ENCODE measurements around the gene HNRNPUL1. TPM values are rescaled to one million over a fixed set of nuclear protein-coding genes. Genes with fewer than 3 reads are reported as not detected.

HNRNPUL1 gene
- total RNA-seq, 1 experiment from 2014 or later: 201 TPM

DNA sequence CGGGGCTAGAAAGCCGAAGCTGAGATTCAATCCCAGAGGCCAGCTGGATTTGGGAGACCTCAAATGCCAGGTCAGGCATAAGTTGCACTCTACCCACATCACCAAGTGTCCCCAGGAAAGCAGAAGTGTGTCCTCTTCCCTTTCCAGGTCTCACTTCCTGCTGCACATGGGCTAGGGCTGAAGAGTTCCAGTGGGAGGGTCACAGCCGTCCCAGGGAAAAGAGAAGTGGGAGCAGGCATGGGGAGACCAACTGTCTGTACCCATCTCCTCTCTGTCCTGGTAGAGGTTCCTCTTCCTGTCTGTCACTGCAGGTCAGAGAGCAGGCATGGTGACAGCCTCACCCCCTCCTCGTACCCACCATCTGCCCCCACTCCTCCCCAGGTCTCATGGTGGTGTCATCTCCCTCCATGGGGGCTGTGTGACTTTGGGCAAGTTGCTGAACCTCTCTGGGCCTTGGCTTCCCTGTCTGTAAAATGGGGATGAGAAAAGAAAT is 30.4 kb upstream of the HNRNPUL1 start (continued):
- TF ChIP-seq, protein P1, sequence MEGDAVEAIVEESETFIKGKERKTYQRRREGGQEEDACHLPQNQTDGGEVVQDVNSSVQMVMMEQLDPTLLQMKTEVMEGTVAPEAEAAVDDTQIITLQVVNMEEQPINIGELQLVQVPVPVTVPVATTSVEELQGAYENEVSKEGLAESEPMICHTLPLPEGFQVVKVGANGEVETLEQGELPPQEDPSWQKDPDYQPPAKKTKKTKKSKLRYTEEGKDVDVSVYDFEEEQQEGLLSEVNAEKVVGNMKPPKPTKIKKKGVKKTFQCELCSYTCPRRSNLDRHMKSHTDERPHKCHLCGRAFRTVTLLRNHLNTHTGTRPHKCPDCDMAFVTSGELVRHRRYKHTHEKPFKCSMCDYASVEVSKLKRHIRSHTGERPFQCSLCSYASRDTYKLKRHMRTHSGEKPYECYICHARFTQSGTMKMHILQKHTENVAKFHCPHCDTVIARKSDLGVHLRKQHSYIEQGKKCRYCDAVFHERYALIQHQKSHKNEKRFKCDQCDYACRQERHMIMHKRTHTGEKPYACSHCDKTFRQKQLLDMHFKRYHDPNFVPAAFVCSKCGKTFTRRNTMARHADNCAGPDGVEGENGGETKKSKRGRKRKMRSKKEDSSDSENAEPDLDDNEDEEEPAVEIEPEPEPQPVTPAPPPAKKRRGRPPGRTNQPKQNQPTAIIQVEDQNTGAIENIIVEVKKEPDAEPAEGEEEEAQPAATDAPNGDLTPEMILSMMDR (IDR thresholded peaks at IDR 0.05 in 2 of 3, conservative IDR thresholded peaks at IDR 0.05 in 1 of 3; ENCODE audit: borderline replicate concordance in 1 of 3, insufficient read depth in 1 of 3, low read depth in 2 of 3, low read length in 2 of 3): no peak
- TF ChIP-seq SRF (IDR thresholded peaks at IDR 0.05; ENCODE audit: low read depth) (no peak), ZFX (IDR thresholded peaks at IDR 0.05) (no peak), EZH2phosphoT487 (IDR thresholded peaks at IDR 0.05; ENCODE audit: borderline replicate concordance) (no peak), EGR1 (IDR thresholded peaks at IDR 0.05; ENCODE audit: low read depth) (no peak), RAD21 (IDR thresholded peaks at IDR 0.05; ENCODE audit: low read depth) (no peak), SIN3A (IDR thresholded peaks at IDR 0.05; ENCODE audit: low read depth) (no peak), TCF7L2 (IDR thresholded peaks at IDR 0.05; ENCODE audit: borderline replicate concordance, extremely low read depth, insufficient read depth, insufficient read length) (no peak), ZNF274 (IDR thresholded peaks at IDR 0.05; ENCODE audit: low read depth, low read length) (no peak), YY1 (IDR thresholded peaks at IDR 0.05; ENCODE audit: extremely low read depth, insufficient replicate concordance, low read depth, low read length) (no peak)
- TF ChIP-seq, protein P2, sequence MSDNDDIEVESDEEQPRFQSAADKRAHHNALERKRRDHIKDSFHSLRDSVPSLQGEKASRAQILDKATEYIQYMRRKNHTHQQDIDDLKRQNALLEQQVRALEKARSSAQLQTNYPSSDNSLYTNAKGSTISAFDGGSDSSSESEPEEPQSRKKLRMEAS (IDR thresholded peaks at IDR 0.05): no peak

DNA sequence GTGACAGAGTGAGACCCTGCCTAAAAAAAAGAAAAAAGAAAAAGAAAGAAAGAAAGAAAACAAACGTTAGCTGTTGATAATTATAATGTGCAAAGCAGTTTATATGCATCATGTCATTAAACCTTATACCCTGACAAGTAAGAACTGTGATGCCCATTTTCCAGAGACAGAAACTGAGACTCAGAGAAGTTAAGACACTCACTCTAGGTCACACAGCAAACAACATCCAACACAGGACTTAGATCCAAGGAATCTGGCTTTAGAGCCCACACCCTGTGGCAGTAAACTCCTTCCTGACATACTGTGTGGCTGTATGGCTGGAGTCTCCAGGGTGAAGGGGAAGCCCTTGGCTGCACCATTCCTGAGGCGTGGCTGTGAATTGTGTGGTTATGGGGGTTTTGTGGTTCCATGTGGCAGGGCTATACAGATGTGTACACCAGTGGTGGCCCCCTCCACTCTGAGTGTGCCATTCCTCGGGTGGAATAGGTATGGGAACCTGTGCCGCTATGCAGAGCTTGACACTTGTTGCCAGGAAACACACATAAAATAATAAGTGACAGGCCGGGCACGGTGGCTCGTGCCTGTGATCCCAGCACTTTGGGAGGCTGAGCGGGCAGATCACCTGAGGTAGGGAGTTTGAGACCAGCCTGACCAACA is 29.5 kb upstream of the HNRNPUL1 start:
- CTCF ChIA-PET: no interaction called here
- Histone ChIP-seq H3K27me3 (ENCODE audit: insufficient read depth, low read length) (no peaks in the 10 kb centered on the region), H3K9me3 (ENCODE audit: control insufficient read depth in 1 of 2, insufficient read depth in 1 of 2, low read depth in 1 of 2, low read length in 2 of 2) (no peaks in the 10 kb centered on the region), H2AFZ (ENCODE audit: low read depth, low read length, poor library complexity, severe bottlenecking) (no peak overlapping the region), H3K4me1 (ENCODE audit: control insufficient read depth in 1 of 2, insufficient read depth in 2 of 2, low read length in 2 of 2) (peaks cover 2 to 9% of the 10 kb centered on the region in 2 experiments; a peak in 3 of 4 replicates), H3K36me3 (ENCODE audit: control insufficient read depth in 1 of 2, insufficient read depth in 2 of 2, low read length in 2 of 2) (peaks cover 0 to 33% of the 10 kb centered on the region in 2 experiments; a peak in 2 of 4 replicates), H3K4me2 (ENCODE audit: low read length) (no peak overlapping the region), H3K9ac (ENCODE audit: low read length) (no peak overlapping the region), H3K4me3 (replicated peaks in 1 of 2; ENCODE audit: low read depth in 1 of 2, low read length in 2 of 2) (no peak overlapping the region), H4K20me1 (ENCODE audit: insufficient read depth) (no peaks in the 10 kb centered on the region), H3K9me2 (ENCODE audit: insufficient read depth) (no peaks in the 10 kb centered on the region), H3K27ac (ENCODE audit: low read depth, low read length) (no peak overlapping the region), H3K79me2 (ENCODE audit: insufficient read depth, low read length) (no peaks in the 10 kb centered on the region)
- ATAC-seq (no peak), DNase-seq (ENCODE audit: low read depth, low spot score) (no peak)
- RAD21 ChIA-PET (ENCODE audit: low non-redundant PET in 1 of 2, low total read pairs in 2 of 2, uncharacterized antibody in 2 of 2, unreplicated experiment in 2 of 2): no interaction called here
- POLR2A ChIA-PET: interaction anchor here (1.2 kb wide), 1 partner anchor 10 kb away, joined by 3 read pairs; no protein-coding TSS in a partner anchor
- intact Hi-C loops (cut with micrococcal nuclease): no loop called here
- BruUV-seq (replicated peaks): no TSS peak
- TF ChIP-seq, protein P2 (IDR thresholded peaks at IDR 0.05): no peak
- TF ChIP-seq TCF7L2 (IDR thresholded peaks at IDR 0.05; ENCODE audit: borderline replicate concordance, extremely low read depth, insufficient read depth, insufficient read length) (no peak), POLR2A (IDR thresholded peaks at IDR 0.05; ENCODE audit: borderline replicate concordance, extremely low read depth, insufficient read depth, insufficient read length) (no peak), EGR1 (IDR thresholded peaks at IDR 0.05; ENCODE audit: low read depth) (no peak)
- TF ChIP-seq, protein P3, sequence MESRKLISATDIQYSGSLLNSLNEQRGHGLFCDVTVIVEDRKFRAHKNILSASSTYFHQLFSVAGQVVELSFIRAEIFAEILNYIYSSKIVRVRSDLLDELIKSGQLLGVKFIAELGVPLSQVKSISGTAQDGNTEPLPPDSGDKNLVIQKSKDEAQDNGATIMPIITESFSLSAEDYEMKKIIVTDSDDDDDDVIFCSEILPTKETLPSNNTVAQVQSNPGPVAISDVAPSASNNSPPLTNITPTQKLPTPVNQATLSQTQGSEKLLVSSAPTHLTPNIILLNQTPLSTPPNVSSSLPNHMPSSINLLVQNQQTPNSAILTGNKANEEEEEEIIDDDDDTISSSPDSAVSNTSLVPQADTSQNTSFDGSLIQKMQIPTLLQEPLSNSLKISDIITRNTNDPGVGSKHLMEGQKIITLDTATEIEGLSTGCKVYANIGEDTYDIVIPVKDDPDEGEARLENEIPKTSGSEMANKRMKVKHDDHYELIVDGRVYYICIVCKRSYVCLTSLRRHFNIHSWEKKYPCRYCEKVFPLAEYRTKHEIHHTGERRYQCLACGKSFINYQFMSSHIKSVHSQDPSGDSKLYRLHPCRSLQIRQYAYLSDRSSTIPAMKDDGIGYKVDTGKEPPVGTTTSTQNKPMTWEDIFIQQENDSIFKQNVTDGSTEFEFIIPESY (IDR thresholded peaks at IDR 0.05; ENCODE audit: extremely low read depth, insufficient replicate concordance, low read length): no peak
- TF ChIP-seq, protein P4, sequence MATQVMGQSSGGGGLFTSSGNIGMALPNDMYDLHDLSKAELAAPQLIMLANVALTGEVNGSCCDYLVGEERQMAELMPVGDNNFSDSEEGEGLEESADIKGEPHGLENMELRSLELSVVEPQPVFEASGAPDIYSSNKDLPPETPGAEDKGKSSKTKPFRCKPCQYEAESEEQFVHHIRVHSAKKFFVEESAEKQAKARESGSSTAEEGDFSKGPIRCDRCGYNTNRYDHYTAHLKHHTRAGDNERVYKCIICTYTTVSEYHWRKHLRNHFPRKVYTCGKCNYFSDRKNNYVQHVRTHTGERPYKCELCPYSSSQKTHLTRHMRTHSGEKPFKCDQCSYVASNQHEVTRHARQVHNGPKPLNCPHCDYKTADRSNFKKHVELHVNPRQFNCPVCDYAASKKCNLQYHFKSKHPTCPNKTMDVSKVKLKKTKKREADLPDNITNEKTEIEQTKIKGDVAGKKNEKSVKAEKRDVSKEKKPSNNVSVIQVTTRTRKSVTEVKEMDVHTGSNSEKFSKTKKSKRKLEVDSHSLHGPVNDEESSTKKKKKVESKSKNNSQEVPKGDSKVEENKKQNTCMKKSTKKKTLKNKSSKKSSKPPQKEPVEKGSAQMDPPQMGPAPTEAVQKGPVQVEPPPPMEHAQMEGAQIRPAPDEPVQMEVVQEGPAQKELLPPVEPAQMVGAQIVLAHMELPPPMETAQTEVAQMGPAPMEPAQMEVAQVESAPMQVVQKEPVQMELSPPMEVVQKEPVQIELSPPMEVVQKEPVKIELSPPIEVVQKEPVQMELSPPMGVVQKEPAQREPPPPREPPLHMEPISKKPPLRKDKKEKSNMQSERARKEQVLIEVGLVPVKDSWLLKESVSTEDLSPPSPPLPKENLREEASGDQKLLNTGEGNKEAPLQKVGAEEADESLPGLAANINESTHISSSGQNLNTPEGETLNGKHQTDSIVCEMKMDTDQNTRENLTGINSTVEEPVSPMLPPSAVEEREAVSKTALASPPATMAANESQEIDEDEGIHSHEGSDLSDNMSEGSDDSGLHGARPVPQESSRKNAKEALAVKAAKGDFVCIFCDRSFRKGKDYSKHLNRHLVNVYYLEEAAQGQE (IDR thresholded peaks at IDR 0.05; ENCODE audit: low read depth): no peak
- TF ChIP-seq, protein P5, sequence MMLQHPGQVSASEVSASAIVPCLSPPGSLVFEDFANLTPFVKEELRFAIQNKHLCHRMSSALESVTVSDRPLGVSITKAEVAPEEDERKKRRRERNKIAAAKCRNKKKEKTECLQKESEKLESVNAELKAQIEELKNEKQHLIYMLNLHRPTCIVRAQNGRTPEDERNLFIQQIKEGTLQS (IDR thresholded peaks at IDR 0.05): no peak

All from HCT116 (cell line).